K562 (cell line): ENCODE results near the gene PRKAR2B. TPM values are rescaled to one million over a fixed set of nuclear protein-coding genes. Genes with fewer than 3 reads are reported as not detected.
A peak's percentile ranks its signal among the peaks of the same experiment; 100 is the strongest.

Experiments used
- ASH1L ChIP-seq: fragments of 450-650 bp; IDR thresholded peaks from 2 replicates; pipeline ENCODE4 v1.6.1; 2018; ENCODE audit warnings: borderline replicate concordance, mild to moderate bottlenecking, low read depth; ENCODE audit not compliant: partially characterized antibody
- ATF6 ChIP-seq: sonication (generic); formaldehyde crosslinking; IDR thresholded peaks from 2 replicates; pipeline ENCODE4 v1.4.0; 2020; ENCODE audit warnings: mild to moderate bottlenecking, missing genetic modification reagents
- BRCA1 ChIP-seq, 2 experiments: fragments of 450-650 bp in 1 of 2; sonication (generic) in 1 of 2; formaldehyde crosslinking in 1 of 2; IDR thresholded peaks; 2 replicates each; pipeline versions ENCODE4 v1.5.0 to v1.6.1; 2017 to 2020; ENCODE audit warnings: mild to moderate bottlenecking in 1 of 2, missing genetic modification reagents in 1 of 2
- CC2D1A ChIP-seq: fragments of 450-650 bp; IDR thresholded peaks from 2 replicates; pipeline ENCODE4 v1.6.1; 2017; ENCODE audit warnings: mild to moderate bottlenecking
- DPF2 ChIP-seq: fragments of 450-650 bp; IDR thresholded peaks from 2 replicates; pipeline ENCODE4 v1.6.1; 2016
- EWSR1 ChIP-seq: fragments of 450-650 bp; IDR thresholded peaks from 2 replicates; pipeline ENCODE4 v1.6.1; 2018; ENCODE audit warnings: borderline replicate concordance, mild to moderate bottlenecking, low read depth, moderate library complexity; ENCODE audit not compliant: partially characterized antibody
- FOXA3 ChIP-seq, 2 experiments: fragments of 450-650 bp in 1 of 2; sonication (generic) in 1 of 2; formaldehyde crosslinking; IDR thresholded peaks in 1 of 2; conservative IDR thresholded peaks in 1 of 2; 2 replicates each; pipeline versions ENCODE4 v1.4.0 to v1.8.0; 2020 to 2022; ENCODE audit warnings: mild to moderate bottlenecking in 2 of 2, missing genetic modification reagents in 1 of 2
- HMG20B ChIP-seq: fragments of 250-450 bp; sonication (Bioruptor Pico); IDR thresholded peaks from 2 replicates; pipeline ENCODE4 v1.5.0; 2021; ENCODE audit warnings: mild to moderate bottlenecking
- MAFF ChIP-seq: IDR thresholded peaks from 2 replicates; pipeline ENCODE4 v1.6.1; 2012; ENCODE audit warnings: low read length, improper control_type of control experiment
- MEF2A ChIP-seq: IDR thresholded peaks from 2 replicates; pipeline ENCODE4 v1.6.1; 2011; ENCODE audit warnings: low read depth, mild to moderate bottlenecking, low read length, moderate library complexity; ENCODE audit not compliant: control insufficient read depth
- SMARCE1 ChIP-seq: fragments of 450-650 bp; IDR thresholded peaks from 2 replicates; pipeline ENCODE4 v1.7.1; 2016; ENCODE audit warnings: mild to moderate bottlenecking
- SNAPC5 ChIP-seq: fragments of 250-450 bp; sonication (Bioruptor Pico); IDR thresholded peaks from 2 replicates; pipeline ENCODE4 v1.8.0; 2021; ENCODE audit warnings: moderate library complexity, mild to moderate bottlenecking, inconsistent platforms
- TAL1 ChIP-seq: fragments of 450-650 bp; IDR thresholded peaks from 2 replicates; pipeline ENCODE4 v1.6.1; 2016; ENCODE audit warnings: mild to moderate bottlenecking
- polyA plus RNA-seq, 8 experiments: library from polyadenylated mRNA; depleted of rRNA in 4 of 8; stranded (reverse) in 5 of 8; unstranded in 3 of 8; fragments of >200 nt; fragmentation: Nextera tagmentation in 2 of 8; fragmentation: Illumina TruSeq in 1 of 8; extraction: Ambion mirVana in 2 of 8; extraction: Trizol in 1 of 8; gene quantifications; 2 replicates each; pipeline versions ENCODE4 v1.2.1 to v1.2.3, GENCODE V29; 2011 to 2014; ENCODE audit warnings: inconsistent platforms in 1 of 8, missing spikeins in 1 of 8
- total RNA-seq, 7 experiments: library from RNA; depleted of rRNA in 6 of 7; stranded (reverse); fragments of >200 nt in 6 of 7; fragmentation: Illumina TruSeq in 2 of 7; extraction: Trizol in 2 of 7; gene quantifications; 2 replicates each; pipeline versions ENCODE4 v1.2.1 to v1.2.3, GENCODE V29; 2011 to 2021; ENCODE audit warnings: low replicate concordance in 1 of 7
- TF ChIP-seq, protein P1 (sequence below): fragments of 450-650 bp; IDR thresholded peaks from 2 replicates; pipeline ENCODE4 v1.6.1; 2017; ENCODE audit warnings: antibody characterized with exemption, mild to moderate bottlenecking
- TF ChIP-seq, protein P2 (sequence below), 2 experiments: IDR thresholded peaks; 2 replicates each; pipeline ENCODE4 v1.6.1; 2012; ENCODE audit warnings: improper control_type of control experiment in 2 of 2, low read depth in 2 of 2, low read length in 2 of 2, borderline replicate concordance in 1 of 2

The PRKAR2B gene
- total and polyA plus RNA-seq, 9 of the 15 experiments (the other 6 are each of a cell fraction or from before 2014, with no cell fraction given), result 59.0 to 173 (median 129) TPM

DNA sequence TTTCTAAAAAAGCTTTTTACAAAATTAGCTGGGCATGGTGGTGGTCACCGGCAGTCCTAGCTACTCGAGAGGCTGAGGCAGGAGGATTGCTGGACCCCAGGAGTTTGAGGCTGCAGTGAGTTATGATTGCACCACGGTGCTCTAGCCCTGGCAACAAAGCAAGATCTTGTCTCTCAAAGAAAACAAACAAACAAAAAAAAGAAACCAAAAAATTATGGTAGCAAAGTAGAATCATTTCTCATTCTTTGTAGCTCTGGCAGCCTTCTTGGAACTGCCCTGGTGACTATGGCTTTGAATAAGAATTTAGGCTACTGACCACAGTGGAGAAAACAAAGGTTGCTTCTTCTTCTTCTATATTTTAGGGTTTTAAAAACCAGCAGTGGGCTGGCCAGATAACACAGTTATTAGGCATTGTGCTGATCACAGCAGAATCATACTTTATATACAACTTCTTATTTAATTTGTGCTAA lies 41.9 kb upstream of the PRKAR2B start (continued):
- TF ChIP-seq BRCA1 (IDR thresholded peaks at IDR 0.05) (no peak), BRCA1 (CRISPR knock-in tag; IDR thresholded peaks at IDR 0.05) (no peak), MAFF (peak; percentile 81), TAL1 (0 out of 2 replicates have a peak, but pooled peaks have one; percentile 13), SMARCE1 (peak; percentile 70; the same call in 1 of the 2 replicates), FOXA3 (CRISPR knock-in tag; conservative IDR thresholded peaks at IDR 0.05 in 1 of 2, IDR thresholded peaks at IDR 0.05 in 1 of 2) (no peak), DPF2 (peak; percentile 51; the same call in 1 of the 2 replicates), HMG20B (CRISPR knock-in tag) (no peak), CC2D1A (peak; percentile 67; the same call in 1 of the 2 replicates), MEF2A (no peak), ASH1L (no peak), ATF6 (CRISPR knock-in tag) (no peak), SNAPC5 (CRISPR knock-in tag) (no peak), EWSR1 (no peak)
- TF ChIP-seq, protein P1, sequence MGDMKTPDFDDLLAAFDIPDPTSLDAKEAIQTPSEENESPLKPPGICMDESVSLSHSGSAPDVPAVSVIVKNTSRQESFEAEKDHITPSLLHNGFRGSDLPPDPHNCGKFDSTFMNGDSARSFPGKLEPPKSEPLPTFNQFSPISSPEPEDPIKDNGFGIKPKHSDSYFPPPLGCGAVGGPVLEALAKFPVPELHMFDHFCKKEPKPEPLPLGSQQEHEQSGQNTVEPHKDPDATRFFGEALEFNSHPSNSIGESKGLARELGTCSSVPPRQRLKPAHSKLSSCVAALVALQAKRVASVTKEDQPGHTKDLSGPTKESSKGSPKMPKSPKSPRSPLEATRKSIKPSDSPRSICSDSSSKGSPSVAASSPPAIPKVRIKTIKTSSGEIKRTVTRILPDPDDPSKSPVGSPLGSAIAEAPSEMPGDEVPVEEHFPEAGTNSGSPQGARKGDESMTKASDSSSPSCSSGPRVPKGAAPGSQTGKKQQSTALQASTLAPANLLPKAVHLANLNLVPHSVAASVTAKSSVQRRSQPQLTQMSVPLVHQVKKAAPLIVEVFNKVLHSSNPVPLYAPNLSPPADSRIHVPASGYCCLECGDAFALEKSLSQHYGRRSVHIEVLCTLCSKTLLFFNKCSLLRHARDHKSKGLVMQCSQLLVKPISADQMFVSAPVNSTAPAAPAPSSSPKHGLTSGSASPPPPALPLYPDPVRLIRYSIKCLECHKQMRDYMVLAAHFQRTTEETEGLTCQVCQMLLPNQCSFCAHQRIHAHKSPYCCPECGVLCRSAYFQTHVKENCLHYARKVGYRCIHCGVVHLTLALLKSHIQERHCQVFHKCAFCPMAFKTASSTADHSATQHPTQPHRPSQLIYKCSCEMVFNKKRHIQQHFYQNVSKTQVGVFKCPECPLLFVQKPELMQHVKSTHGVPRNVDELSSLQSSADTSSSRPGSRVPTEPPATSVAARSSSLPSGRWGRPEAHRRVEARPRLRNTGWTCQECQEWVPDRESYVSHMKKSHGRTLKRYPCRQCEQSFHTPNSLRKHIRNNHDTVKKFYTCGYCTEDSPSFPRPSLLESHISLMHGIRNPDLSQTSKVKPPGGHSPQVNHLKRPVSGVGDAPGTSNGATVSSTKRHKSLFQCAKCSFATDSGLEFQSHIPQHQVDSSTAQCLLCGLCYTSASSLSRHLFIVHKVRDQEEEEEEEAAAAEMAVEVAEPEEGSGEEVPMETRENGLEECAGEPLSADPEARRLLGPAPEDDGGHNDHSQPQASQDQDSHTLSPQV, result 0 out of 2 replicates have a peak, but pooled peaks have one; percentile 45
- TF ChIP-seq, protein P2, sequence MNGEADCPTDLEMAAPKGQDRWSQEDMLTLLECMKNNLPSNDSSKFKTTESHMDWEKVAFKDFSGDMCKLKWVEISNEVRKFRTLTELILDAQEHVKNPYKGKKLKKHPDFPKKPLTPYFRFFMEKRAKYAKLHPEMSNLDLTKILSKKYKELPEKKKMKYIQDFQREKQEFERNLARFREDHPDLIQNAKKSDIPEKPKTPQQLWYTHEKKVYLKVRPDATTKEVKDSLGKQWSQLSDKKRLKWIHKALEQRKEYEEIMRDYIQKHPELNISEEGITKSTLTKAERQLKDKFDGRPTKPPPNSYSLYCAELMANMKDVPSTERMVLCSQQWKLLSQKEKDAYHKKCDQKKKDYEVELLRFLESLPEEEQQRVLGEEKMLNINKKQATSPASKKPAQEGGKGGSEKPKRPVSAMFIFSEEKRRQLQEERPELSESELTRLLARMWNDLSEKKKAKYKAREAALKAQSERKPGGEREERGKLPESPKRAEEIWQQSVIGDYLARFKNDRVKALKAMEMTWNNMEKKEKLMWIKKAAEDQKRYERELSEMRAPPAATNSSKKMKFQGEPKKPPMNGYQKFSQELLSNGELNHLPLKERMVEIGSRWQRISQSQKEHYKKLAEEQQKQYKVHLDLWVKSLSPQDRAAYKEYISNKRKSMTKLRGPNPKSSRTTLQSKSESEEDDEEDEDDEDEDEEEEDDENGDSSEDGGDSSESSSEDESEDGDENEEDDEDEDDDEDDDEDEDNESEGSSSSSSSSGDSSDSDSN (IDR thresholded peaks at IDR 0.05; ENCODE audit: borderline replicate concordance in 1 of 2, low read depth in 2 of 2, low read length in 2 of 2), result no peak
